Spleen (tissue), 7 donors: ENCODE measurements around the gene MAP3K7CL.

Source experiments
- POLR2A ChIP-seq, 3 donors: fragments of 450-650 bp; IDR thresholded peaks; one replicate each; pipeline ENCODE4 v1.5.1; 2017; ENCODE audit warnings: antibody characterized with exemption in 3 of 3, mild to moderate bottlenecking in 1 of 3
- POLR2AphosphoS5 ChIP-seq, 3 donors: sonication (generic); formaldehyde crosslinking; IDR thresholded peaks; one replicate each; pipeline ENCODE4 v1.5.1; 2017; ENCODE audit warnings: antibody characterized with exemption in 3 of 3
- TF ChIP-seq, protein P1 (sequence below), 11 experiments: fragments of 200-600 bp in 7 of 11; fragments of 450-650 bp in 4 of 11; sonication (generic) in 4 of 11; IDR thresholded peaks in 8 of 11; conservative IDR thresholded peaks in 3 of 11; 1 replicate in 7 of 11; 2 replicates in 4 of 11; pipeline versions ENCODE4 v1.4.0 to v1.8.0; 2016 to 2021; ENCODE audit warnings: antibody characterized with exemption in 11 of 11, inconsistent platforms in 4 of 11, mild to moderate bottlenecking in 1 of 11
- donor health status: DM: no; HTN: no; CAD: no; lungs with moderate emphysema.
- donor health status: DM: no; HTN: no; CAD: no.
- donor health status: DM: no; HTN: no; CAD: no.

DNA sequence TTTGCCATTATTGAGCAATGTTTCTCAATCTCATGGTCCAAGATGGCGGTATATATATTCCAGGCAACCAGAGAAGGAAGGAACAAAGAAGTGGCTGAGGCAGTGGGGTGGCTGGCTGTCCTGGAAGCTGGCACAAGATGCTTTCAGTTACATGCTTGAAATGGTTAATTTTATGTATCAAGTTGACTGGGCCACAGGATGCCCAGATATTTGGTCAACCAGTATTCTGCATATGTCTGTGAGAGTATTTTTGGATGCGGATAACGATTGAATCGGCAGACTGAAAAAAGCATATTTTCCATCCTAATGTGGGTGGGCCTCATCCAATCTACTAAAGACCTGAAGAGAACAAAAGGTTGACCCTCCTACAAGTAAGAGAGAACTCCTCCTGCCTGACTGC is 55.2 kb downstream of the MAP3K7CL start:
- TF ChIP-seq POLR2A (IDR thresholded peaks at IDR 0.05) (no peak), POLR2AphosphoS5 (IDR thresholded peaks at IDR 0.05) (no peak)
- TF ChIP-seq, protein P1, sequence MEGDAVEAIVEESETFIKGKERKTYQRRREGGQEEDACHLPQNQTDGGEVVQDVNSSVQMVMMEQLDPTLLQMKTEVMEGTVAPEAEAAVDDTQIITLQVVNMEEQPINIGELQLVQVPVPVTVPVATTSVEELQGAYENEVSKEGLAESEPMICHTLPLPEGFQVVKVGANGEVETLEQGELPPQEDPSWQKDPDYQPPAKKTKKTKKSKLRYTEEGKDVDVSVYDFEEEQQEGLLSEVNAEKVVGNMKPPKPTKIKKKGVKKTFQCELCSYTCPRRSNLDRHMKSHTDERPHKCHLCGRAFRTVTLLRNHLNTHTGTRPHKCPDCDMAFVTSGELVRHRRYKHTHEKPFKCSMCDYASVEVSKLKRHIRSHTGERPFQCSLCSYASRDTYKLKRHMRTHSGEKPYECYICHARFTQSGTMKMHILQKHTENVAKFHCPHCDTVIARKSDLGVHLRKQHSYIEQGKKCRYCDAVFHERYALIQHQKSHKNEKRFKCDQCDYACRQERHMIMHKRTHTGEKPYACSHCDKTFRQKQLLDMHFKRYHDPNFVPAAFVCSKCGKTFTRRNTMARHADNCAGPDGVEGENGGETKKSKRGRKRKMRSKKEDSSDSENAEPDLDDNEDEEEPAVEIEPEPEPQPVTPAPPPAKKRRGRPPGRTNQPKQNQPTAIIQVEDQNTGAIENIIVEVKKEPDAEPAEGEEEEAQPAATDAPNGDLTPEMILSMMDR (IDR thresholded peaks at IDR 0.05 in 8 of 11, conservative IDR thresholded peaks at IDR 0.05 in 3 of 11): no peak
